ENCODE results near the gene ZNF662.
"Not testable (repeated sequence)": the region's sequence is repeated elsewhere in the genome, so short reads cannot be mapped to it uniquely, and the experiment has no call there.

Gene ZNF662

DNA sequence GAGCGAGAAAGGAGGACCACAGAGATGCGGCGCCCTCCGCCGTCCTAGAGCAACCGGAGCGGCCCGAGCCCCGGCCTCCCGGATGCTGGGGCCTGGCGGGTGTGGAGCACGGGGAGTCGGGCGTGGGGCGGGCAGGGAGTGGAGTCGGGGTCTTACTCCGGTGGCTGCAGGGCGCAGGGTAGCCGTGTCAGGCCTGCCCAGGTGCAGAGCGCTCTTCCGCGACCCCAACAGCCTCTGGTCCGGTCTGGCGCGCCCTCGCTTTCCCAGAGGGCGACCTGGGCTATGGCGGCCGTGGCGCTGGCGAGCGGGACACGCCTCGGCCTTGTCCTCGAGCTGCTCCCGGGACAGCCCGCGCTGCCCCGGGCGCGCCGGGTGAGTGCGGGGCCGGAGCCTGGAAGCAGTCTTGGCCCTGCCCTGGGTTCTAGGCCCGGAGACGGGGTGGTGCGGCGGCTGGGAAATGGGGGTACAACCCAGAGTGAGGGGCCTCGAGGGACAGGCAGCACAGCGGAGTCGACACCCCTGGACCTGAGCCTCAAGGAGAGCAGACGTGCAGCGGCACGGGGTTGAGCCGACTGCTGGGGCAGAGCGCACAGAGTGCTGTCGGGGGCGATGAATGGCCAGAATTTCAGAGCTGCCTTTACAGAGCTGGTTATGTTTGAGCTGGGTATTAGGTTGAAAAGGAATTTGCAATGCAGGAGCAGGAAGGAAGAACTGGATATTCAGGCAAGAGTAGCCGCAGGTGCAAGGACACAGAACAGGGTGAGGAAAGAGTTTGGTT is at the start of gene ZNF662:
Gene ZNF662, plus strand, starts transcription at position 73 of the 778 bp plus-strand sequence. CDS start 1,973 bp downstream, outside the sequence.
- no peak for DNase-seq

DNA sequence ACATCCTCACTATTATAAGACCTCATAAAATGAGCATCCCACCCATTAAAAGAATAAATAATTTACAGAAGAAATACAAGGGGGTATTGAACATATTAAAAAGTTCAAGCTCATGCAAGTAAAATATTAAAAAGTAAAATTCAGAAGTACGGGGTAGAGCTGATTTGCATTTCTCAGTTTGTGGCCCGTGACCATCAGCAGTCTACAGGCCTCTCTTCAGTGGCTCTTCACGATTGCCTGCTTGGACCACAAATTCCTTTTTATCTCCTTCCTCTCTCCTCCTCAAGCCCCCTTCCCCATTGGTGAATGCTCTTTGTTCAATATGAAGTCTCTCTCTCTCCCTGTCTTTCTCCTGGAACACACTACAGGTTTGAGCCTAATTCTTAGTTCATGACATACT is 49.4 kb upstream of the ZNF662 start:
- DNase-seq = no peak

DNA sequence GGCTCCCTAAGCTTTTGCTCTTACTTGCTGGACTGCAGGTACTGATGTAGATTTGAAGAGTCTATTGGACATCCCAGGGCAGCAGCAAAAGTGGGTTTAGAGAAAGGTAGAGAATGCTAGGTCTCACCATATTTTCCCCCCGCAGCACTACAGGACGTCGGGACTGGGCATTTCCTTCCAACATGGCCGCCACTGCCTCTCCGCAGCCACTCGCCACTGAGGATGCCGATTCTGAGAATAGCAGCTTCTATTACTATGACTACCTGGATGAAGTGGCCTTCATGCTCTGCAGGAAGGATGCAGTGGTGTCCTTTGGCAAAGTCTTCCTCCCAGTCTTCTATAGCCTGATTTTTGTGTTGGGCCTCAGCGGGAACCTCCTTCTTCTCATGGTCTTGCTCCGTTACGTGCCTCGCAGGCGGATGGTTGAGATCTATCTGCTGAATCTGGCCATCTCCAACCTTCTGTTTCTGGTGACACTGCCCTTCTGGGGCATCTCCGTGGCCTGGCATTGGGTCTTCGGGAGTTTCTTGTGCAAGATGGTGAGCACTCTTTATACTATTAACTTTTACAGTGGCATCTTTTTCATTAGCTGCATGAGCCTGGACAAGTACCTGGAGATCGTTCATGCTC is 41.5 kb upstream of the ZNF662 start:
- DNase-seq = no peak

DNA sequence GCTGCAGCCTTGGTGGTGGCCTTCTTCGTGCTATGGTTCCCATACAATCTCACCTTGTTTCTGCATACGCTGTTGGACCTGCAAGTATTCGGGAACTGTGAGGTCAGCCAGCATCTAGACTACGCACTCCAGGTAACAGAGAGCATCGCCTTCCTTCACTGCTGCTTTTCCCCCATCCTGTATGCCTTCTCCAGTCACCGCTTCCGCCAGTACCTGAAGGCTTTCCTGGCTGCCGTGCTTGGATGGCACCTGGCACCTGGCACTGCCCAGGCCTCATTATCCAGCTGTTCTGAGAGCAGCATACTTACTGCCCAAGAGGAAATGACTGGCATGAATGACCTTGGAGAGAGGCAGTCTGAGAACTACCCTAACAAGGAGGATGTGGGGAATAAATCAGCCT is 40.7 kb upstream of the ZNF662 start:
- DNase-seq = no peak

DNA sequence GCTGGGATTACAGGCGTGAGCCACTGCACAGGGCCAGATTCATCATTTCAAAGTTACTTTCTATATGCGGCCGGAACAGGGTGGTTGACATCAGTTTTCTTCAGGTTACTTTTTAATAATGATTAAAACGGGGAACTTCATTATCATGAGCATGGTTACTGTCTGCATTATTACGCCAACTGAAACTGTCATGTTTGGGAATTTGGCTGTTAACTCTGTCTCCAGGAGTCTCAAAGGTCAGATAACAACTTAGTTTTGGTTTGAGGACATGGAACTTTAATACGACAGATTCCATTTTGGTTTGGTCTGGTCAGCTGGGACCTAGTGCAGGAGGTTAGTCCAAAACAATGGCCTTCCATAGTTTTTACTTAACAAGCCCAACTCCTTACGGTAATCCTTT is 38.8 kb upstream of the ZNF662 start:
- DNase-seq = no peak

DNA sequence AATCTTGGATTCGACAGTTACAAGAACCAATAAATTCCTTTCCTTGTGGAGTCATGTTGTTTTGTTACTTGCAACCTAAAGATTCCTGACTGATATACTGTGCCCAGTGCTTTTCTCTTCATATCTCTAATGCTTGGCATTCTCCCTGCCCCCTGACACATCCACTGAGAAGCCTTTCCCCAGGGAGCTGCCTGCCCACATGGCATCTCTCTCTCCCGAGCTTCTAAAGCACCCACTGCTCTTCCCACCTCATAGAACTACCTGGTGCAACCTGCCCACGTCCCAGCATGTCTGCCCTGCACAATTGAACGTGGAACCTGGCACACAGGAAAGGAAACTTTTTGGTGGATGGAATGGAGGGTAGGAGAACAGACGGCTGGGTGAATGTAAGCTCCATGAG is 37.1 kb upstream of the ZNF662 start:
- no peak for DNase-seq

DNA sequence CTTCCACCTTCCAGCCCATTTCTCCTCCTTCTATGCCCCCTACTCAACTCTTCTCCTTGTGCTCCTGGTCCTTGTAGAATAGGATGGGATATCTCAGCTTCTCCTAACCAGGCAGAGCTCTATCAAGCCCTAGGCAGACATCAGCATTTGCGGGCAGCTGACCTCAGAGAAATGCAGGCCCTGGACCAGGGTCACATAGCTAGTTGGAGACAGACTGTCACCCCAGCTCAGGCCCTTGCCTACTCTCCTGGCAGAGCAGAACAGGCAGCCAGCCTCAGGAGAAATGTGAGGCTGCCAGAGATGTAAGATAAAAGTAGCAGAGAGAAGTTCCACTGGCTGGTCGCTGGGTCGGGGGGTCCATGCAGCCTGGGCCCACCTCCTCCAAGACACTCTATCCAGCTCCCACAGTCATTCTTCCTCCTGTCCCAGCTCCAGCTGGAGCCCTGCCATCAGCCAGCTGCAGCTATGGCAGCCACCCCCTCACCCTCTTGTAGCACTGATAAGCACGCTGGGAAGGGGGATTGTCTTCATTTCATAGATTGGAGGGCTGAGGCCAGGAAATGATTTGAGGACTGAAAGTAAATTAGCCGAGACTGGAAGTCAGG is 34.2 kb upstream of the ZNF662 start:
- DNase-seq = no peak

DNA sequence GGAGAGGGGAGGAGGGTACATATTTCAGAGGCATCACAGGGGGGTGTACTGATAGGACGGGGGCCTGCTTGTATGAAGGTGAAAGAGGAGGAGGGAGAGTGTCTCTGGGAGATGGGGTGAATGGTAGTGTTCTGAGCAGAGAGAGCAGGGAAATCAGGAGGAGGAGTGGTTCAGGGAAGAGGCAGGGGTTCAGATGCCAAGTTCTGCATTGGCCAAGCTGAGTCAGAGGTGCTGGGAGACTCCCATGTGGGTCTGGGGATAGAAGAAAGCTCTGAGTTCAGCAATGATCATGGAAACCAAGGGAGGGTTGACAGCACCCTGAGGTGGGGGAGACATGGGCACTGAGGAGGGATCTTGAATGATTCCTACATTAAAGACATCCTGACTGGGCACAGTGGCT is 33.2 kb upstream of the ZNF662 start:
- DNase-seq = no peak

DNA sequence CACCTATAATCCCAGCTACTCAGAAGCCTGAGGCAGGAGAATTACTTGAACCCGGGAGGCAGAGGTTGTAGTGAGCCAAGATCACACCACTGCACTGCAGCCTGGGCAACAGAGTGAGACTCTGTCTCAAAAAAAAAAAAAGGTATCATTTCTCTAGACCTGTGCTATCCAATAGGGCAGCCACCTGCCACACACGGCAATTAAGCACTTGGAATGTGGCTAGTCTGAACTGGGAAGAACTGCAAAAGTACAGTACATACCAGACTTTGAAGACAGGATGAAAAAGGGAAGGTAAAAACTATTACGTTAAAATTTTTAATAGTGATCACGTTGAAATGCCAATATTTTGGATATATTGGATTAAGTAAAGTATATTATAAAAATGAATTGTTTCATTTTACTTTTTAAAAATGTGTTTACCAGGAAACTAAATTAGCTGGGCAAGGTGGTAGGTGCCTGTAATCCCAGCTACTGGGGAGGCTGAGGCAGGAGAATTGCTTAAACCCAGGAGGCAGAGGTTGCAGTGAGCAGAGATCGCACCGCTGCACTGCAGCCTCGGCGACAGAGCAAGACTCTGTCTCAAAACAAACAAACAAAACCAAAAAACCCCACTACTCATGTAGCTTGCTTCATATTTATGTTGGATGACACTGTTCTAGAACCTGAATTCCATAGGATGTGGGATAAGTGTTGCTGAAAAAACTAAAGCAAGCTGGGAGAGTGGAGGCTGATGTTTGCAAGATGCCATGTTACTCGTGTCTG is 32.5 kb upstream of the ZNF662 start:
- DNase-seq = no peak

DNA sequence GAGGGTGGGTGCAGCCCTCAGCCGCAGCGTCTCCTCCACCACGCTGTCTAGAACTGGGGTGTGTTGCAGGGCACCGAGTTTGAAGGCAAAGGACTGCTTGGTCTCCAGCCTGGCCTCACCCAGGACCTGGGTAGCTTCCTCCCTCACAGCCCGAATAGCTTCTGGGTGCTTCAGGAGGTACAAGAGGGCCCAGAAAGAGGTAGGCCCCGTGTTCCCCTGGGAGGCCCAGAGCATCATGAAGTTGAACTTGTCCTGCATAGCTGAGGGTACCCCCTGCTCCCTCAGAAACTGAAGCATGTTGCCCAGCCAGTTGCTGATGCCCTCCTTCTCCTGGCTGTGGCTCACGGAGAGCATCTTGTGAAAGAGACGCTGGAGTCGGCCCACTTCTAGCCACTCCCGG is 31.2 kb upstream of the ZNF662 start:
- no peak for DNase-seq

DNA sequence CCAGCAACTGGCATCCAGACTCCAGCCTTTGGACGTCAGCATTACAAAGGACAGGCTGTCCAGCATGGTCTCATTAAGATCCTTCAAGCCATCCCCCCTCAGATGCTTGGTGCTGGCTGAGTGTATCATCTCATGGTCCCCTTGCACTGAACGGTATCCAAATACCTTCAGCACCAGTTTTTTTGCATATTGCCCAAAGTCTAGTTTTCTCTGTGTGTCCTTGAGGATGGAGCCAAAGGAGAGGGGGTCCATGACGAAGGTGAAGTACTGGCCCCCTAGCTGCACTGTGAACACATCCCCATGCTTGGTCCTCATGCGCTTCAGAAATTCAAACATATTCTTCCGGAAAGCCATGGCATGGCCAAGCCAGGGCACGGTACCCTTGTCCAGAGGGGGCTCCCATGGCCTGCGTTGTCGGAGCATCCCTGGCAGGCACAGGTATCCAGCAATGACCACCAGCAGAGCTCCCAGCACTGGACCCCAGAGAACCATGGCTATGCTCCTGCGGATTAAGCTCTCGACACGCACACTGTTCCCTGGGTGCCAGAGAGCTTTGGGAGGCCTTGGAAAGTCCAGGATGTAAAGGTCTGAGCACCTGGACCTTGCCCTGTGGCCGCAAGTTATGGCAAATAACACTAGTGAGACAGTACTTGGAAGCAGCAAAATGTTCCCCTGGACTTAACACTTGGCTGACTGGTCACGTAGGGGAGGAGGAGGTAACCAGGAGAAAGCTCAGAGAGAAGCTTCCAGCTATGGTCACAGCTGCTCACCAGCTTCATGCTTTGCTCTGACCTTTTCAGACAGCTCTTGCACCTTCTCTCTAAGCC is 30.4 kb upstream of the ZNF662 start, which contains the start of gene CYP8B1:
Gene CYP8B1, minus strand, starts transcription at position 555 of the 827 bp plus-strand sequence. Its CDS starts 63 bp downstream, at position 492.
- no peak for DNase-seq

DNA sequence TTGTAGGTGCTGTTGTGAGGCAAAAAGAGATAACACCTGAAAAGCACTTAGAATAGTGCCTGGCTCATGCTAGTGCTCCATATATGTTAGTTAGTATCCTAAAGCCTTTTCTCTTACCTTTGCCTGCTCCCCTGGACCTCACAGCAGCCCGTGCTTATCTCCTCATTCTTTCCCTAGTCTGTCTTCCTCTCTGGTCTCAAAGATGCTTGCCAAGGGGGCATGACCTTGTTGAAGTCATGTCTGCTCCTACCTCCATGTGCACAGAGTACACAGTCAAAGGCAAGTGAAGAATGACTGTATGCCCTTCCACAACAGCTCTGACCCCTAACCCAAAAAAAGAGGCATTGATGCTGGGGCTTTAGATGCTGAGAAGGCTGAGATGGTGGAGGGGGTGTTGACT is 29.5 kb upstream of the ZNF662 start:
- DNase-seq = no peak

DNA sequence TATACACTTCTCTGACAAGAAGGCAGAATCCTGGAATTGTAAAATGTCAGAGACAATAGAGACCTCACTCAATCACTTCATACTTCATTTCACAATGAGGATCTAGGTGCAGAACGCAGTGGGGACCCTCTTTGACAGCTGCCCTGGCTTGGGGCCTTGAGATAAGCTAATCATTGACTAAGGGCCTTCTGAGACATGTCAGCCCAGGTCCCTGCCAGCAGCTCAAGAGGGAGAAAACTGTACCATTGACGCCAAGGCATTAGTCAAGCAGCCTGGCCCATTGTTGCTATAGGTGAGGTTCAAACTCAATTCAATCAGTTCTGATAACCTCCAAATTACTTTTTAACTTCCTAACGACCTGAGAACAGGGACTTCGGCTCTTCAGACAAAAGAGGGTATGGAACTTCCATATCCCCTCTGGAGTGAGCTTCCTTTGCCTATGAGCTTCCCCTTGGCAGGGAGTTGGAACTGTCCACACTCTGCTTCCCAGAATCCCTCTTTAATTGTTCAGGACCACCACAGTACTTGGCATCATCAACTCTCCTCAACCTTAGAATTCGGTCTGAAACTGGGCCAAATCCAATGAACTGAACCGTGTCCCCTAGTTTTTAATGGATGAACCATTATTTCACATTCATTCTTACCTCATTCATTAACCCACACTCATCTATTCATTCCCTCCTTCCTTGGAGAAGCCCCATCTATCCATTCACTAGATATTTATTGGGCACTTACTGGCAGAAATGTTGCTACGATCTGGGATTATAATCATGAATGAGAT is 28.8 kb upstream of the ZNF662 start:
- DNase-seq = no peak

DNA sequence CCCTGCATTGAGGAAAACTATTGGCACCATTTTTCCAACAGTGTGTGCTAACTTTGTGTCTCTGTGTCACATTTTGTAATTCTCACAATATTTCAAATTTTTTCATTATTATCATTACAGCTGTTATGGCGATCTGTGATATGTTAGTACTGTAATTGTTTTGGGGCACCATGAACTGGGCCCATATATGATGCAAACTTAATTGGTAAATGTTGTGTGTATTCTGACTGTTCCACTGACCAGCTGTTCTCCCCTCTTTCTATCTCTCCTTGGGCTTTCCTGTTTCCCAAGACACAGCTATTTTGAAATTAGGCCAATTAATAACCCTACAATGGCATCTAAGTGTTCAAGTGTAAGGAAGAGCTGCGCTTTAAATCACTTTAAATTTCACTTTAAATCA is 28.1 kb upstream of the ZNF662 start:
- no peak for DNase-seq

DNA sequence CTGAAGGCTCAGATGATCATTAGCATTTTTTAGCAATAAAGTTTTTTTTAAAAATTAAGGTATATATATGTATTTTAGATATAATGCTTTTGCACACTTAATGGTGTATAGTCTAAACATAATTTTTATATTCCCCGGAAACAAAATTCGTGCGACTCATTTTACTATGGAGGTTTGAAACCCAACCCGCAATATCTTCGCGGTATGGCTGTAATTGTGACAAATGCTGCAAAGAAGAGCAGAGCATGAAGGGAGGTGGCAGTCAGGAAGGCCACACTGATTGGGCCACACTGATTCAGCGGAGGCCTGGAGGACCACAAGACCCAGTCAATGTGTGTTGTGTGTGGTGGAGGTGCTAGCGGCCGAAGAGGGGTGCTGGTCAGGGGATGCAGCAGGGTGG is 25.8 kb upstream of the ZNF662 start:
- DNase-seq = no peak

DNA sequence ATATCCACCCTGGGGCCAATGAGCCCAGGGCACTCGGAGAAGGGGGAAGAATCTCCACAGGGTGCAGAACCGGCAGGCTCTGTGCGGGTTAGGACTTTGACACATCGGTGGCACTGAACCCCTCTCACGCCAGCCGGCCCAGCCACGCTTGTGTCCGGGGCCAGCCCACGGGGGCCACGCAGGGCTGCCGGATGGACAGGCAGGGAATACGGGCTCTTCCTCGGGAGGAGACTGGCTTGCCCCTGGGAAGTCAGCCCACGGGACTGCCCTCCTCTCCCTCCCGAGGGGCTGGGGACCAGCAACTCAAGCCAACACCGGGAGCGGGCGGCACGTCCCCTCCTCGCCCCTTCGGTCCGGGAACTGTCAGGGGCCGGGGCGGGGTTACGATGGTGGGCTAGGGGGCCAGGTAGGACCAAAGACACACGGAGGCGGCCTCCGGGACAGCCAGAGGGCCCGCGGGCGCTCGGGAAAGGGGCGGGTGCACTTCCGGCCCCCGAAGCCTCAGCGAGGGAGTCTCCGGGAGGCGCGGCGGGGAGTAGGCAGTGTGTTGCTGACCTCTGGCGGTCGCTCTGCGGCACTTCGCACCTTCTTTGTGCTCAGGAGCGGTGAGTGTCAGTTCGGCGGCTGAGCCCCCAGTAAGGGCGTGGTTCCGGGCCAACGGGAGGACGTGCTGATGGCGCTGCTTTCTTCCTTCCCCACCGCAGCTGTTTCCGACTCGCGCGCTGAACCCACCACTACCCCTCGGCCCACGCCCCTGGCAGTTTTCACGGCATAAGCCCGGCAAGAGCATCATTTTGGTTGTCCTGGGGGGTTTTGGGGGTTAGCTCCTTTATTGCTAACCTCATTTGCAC is 25.1 kb upstream of the ZNF662 start:
- DNase-seq = no peak

DNA sequence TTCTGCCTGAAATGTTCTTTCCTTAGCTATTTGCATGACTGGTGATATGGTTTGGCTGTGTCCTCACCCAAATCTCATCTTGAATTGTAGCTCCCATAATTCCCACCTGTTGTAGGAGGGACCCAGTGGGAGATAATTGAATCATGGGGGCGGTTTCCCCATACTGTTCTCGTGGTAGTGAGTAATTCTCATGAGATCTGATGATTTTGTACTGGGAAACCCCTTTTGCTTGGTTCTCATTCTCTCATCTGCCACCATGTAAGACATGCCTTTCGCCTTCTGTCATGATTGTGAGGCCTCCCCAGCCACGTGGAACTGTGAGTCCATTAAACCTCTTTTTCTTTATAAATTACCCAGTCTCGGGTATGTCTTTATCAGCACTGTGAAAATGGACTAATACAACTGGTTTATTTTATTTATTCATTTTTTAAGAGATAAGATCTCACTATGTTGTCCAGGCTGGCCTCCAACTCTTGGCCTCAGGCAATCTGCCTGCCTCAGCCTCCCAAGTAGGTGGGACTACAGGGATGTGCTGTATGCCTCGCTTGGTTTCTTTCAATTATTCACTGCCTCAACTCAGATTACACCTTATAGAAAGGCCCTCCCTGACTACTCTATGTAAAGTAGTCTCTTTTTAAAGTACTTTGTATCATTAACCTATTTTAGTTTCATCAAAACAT is 22.6 kb upstream of the ZNF662 start:
- DNase-seq = not testable (repeated sequence)

DNA sequence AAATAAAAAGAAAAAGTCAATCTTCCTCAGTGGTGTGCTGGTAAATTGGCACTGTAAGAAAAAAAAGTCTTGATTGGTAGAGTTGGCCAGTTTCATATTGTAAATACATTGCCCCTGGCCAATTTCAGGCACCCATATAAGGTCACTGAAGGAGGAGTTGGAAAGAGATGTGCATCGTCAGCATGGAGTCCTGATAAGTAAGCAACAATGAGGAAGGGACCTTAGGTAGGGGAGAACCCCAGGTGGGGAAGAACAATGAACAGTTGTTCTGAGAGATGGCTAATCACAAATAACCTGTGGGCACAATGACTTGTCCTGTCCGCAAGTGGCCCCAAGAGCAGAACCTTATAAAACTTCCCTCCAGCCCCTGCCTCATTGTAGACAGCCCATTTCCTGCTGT is 21.6 kb upstream of the ZNF662 start:
- DNase-seq = no peak

DNA sequence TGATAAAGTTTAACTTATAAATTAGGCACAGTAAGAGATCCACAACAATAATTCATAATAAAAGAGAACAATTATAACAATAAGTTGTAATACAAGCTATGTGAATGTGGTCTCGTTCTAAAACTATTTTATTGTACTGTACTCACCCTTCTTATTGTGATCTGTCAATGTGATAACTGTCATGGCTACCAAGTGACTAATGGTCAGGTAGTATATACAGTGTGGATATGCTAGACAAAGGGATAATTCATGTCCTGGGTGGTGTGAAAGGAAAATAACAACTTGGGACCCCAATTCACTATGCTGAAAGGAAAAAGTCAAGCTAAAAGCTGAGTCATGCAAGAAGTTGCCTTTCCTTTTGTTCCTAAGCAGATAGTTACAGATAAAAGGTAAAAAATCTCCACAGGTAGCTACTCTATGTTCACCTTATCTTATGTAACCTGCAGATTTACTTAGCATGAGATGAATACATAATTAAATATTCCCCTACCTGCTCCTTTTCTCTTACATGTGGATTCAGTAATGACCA is 19.6 kb upstream of the ZNF662 start:
- DNase-seq = no peak

DNA sequence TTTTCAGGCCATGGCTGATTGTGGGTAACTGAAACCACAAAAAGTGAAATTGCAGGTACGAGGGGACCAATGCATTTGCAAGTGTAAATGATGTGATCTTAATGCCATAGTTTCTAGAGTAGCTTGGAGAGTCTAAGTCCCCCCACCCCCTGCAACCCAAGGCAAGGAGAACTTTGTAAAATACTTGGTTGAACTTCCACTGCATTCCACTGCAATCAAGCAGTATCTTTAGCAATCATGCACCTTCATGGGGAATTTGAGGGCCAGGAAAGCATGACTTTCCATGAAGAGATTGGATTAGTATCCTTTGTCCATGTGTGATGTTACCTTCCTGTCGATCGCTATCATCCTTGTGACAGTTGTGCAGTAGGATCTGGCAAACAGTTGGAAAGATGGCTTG is 18.9 kb upstream of the ZNF662 start:
- DNase-seq = no peak

All from NCI-H1417 treated with DMSO at 0.1 percent for 48 hours (cell line).